Right ventricle myocardium inferior (tissue), 1 donor: ENCODE data around the gene OR4K2. TPM values are rescaled to one million over a fixed set of nuclear protein-coding genes. Genes with fewer than 3 reads are reported as not detected.
"Not testable (repeated sequence)": the region's sequence is repeated elsewhere in the genome, so short reads cannot be mapped to it uniquely, and the experiment has no call there.

Experiments
- ATAC-seq: fragments of 200-7000 bp; cut with Tn5 transposase; one replicate; pipeline ENCODE4 v1.9.1; 2020; ENCODE audit warnings: mild to moderate bottlenecking, moderate library complexity
- DNase-seq: peaks from one replicate; pipeline ENCODE4 v3.0.0; 2021; ENCODE audit errors: missing footprints
- intact Hi-C: fragments of 100-400 bp; cut with DNase I; formaldehyde crosslinking; loops from one replicate; pipeline ENCODE4 v1.11.0; 2022
- long read RNA-seq: library from polyadenylated mRNA; unstranded; transcript quantifications from one replicate; pipeline ENCODE4 v2.0.0, GENCODE V29; 2021
- total RNA-seq: library from RNA; stranded (reverse); fragmentation: NEBNext Ultra II Directional; extraction: Animal tissue kit (Norgen Biotek cat#: 25700); gene quantifications from one replicate; pipeline ENCODE4 v1.2.1, GENCODE V29; 2021
- donor health status: DM: no; HTN: yes; CAD: no; lungs with severe emphysema.

Gene OR4K2
- total RNA-seq, result not detected
- long read RNA-seq, result 0 reads

- DNase-seq, result no peak
- no peak for ATAC-seq
- intact Hi-C loops, result no loop called here
Observed at GRCh38 chr14:19874842-19875241, at the start of gene OR4K2. Gene OR4K2 (plus strand): TSS chr14:19875142. CDS start chr14:19876268, 1,126 bp downstream.

- intact Hi-C loops, ATAC-seq, DNase-seq: not testable (repeated sequence)
Observed at GRCh38 chr14:19827626-19828244, 47.2 kb upstream of the OR4K2 start.

- ATAC-seq (no peak), DNase-seq (no peak)
- intact Hi-C loops, result no loop called here
Observed at GRCh38 chr14:19828314-19828713, 46.6 kb upstream of the OR4K2 start.

- DNase-seq, intact Hi-C loops, ATAC-seq: not testable (repeated sequence)
Observed at GRCh38 chr14:19834203-19834848, 40.6 kb upstream of the OR4K2 start.

- DNase-seq, result no peak
- ATAC-seq, result no peak
- intact Hi-C loops, result no loop called here
Observed at GRCh38 chr14:19838433-19838832, 36.5 kb upstream of the OR4K2 start.

GRCh38 chr14:19851365-19851764 lies 23.6 kb upstream of the OR4K2 start:
- DNase-seq (no peak), ATAC-seq (no peak)
- intact Hi-C loops, result no loop called here

- ATAC-seq, intact Hi-C loops: not testable (repeated sequence)
- DNase-seq, result peak; percentile 49
Observed at GRCh38 chr14:19866061-19866669, 8.8 kb upstream of the OR4K2 start.

- ATAC-seq (no peak), DNase-seq (no peak)
- intact Hi-C loops, result no loop called here
Observed at GRCh38 chr14:19873178-19873577, 1.8 kb upstream of the OR4K2 start.

- intact Hi-C loops, result no loop called here
- ATAC-seq (no peak), DNase-seq (no peak)
Observed at GRCh38 chr14:19878029-19878642, 3.2 kb downstream of the OR4K2 start.

GRCh38 chr14:19895282-19895681 lies 20.3 kb downstream of the OR4K2 start:
- intact Hi-C loops, result no loop called here
- no peak for ATAC-seq
- peak; percentile 55 for DNase-seq

GRCh38 chr14:19900999-19901398 lies 26.1 kb downstream of the OR4K2 start:
- DNase-seq, result no peak
- intact Hi-C loops, result no loop called here
- ATAC-seq, result no peak

GRCh38 chr14:19902409-19902808 lies 27.5 kb downstream of the OR4K2 start:
- DNase-seq, result no peak
- ATAC-seq, result no peak
- intact Hi-C loops, result no loop called here

- no peak for DNase-seq
- no peak for ATAC-seq
- intact Hi-C loops, result no loop called here
Observed at GRCh38 chr14:19906665-19907064, 31.7 kb downstream of the OR4K2 start.

- no peak for ATAC-seq
- intact Hi-C loops, result no loop called here
- DNase-seq, result no peak
Observed at GRCh38 chr14:19911114-19911513, 36.2 kb downstream of the OR4K2 start.

- no peak for DNase-seq
- intact Hi-C loops, result no loop called here
Observed at GRCh38 chr14:19917243-19917642, 42.3 kb downstream of the OR4K2 start.

GRCh38 chr14:19917955-19918518 lies 43.1 kb downstream of the OR4K2 start:
- ATAC-seq (no peak), DNase-seq (no peak)
- intact Hi-C loops, result no loop called here

More at GRCh38 chr14:19917243-19917642, 42.3 kb downstream of the OR4K2 start:
- ATAC-seq, result no peak

- ATAC-seq (no peak), DNase-seq (no peak)
- intact Hi-C loops, result no loop called here
Observed at GRCh38 chr14:19918553-19919264, 43.8 kb downstream of the OR4K2 start.

GRCh38 chr14:19920021-19920657 lies 45.2 kb downstream of the OR4K2 start, which contains the start of gene OR4K5:
Gene OR4K5 (plus strand): TSS chr14:19920607. CDS start chr14:19920607, 0 bp downstream.
- intact Hi-C loops, result no loop called here
- ATAC-seq (no peak), DNase-seq (no peak)
